ENCODE data around the gene LARGE1.

Gene LARGE1

DNA sequence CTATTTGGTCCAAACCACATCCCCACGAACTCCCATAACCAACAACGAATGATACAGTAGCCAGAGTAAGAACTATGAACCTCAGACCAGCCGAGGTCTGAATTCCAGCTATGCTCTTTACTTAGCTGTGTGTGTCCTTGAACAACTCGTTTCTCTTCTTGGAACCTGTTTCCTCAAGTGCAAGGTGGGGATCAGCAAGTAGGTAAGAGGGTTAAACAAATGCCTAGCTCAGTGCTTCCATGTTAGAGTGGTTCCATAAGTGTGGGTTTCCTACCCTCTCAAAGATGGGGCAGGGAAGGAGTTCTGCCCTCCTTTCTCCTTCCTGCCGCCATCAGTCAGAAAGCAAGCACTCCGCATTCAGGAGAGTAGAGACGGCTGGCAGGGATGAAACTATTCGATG, 578.7 kb downstream of the LARGE1 start:
- Histone ChIP-seq H4K20me1 (ENCODE audit: insufficient read depth, low read length, poor library complexity, severe bottlenecking) (no peaks in the 10 kb centered on the region), H3K4me3 (ENCODE audit: low read length, poor library complexity, severe bottlenecking) (no peak overlapping the region), H3K9me3 (ENCODE audit: insufficient read depth, low read depth, low read length) (peaks cover 5% of the 10 kb centered on the region; the same call in 1 of the 2 replicates), H3K4me2 (ENCODE audit: low read depth, low read length, poor library complexity, severe bottlenecking) (no peak overlapping the region), H3K27me3 (ENCODE audit: insufficient read depth, low read length, poor library complexity, severe bottlenecking) (no peaks in the 10 kb centered on the region), H3K9ac (ENCODE audit: low read depth, low read length, poor library complexity, severe bottlenecking) (no peak overlapping the region), H2AFZ (ENCODE audit: low read length) (no peak overlapping the region), H3K9me2 (replicated peaks; ENCODE audit: low read depth, low read length) (no peaks in the 10 kb centered on the region), H3K36me3 (ENCODE audit: insufficient read depth, low read length) (no peaks in the 10 kb centered on the region), H3K4me1 (ENCODE audit: insufficient read depth, low read length, poor library complexity, severe bottlenecking) (no peaks in the 10 kb centered on the region), H3F3A (ENCODE audit: low read depth) (no peaks in the 10 kb centered on the region), H3K79me2 (ENCODE audit: insufficient read depth, low read length) (no peaks in the 10 kb centered on the region)
- TF ChIP-seq EZH2phosphoT487 (IDR thresholded peaks at IDR 0.05; ENCODE audit: borderline replicate concordance), result no peak
- TF ChIP-seq, protein P1, sequence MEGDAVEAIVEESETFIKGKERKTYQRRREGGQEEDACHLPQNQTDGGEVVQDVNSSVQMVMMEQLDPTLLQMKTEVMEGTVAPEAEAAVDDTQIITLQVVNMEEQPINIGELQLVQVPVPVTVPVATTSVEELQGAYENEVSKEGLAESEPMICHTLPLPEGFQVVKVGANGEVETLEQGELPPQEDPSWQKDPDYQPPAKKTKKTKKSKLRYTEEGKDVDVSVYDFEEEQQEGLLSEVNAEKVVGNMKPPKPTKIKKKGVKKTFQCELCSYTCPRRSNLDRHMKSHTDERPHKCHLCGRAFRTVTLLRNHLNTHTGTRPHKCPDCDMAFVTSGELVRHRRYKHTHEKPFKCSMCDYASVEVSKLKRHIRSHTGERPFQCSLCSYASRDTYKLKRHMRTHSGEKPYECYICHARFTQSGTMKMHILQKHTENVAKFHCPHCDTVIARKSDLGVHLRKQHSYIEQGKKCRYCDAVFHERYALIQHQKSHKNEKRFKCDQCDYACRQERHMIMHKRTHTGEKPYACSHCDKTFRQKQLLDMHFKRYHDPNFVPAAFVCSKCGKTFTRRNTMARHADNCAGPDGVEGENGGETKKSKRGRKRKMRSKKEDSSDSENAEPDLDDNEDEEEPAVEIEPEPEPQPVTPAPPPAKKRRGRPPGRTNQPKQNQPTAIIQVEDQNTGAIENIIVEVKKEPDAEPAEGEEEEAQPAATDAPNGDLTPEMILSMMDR (conservative IDR thresholded peaks at IDR 0.05; ENCODE audit: low read length), result no peak

DNA sequence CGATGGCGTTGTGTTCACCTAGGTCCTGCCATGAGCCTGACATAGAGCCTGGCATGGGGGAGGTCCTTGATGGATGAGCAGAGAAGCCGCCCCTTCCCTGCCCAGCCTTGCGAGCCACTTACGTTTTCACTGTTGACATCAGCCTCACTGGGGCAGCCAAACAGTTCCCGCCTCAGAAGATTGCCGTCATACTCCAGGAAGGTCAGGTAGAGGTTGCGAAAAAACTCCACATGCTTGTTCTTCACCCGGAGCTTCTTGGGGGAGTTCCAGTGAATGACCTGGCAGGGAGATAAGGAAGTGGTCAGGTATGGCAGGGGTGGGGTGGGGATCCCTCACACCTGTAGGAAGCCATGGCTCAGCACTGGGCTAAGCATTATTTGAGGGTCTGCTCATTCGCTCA, 582.8 kb downstream of the LARGE1 start:
- Histone ChIP-seq H3K9me3 (ENCODE audit: insufficient read depth, low read depth, low read length) (peaks cover 5% of the 10 kb centered on the region; the same call in 1 of the 2 replicates), H2AFZ (ENCODE audit: low read length) (no peak overlapping the region), H3K79me2 (ENCODE audit: insufficient read depth, low read length) (no peaks in the 10 kb centered on the region), H3K4me1 (ENCODE audit: insufficient read depth, low read length, poor library complexity, severe bottlenecking) (no peaks in the 10 kb centered on the region), H3K4me2 (ENCODE audit: low read depth, low read length, poor library complexity, severe bottlenecking) (no peak overlapping the region), H3K36me3 (ENCODE audit: insufficient read depth, low read length) (no peaks in the 10 kb centered on the region), H4K20me1 (ENCODE audit: insufficient read depth, low read length, poor library complexity, severe bottlenecking) (no peaks in the 10 kb centered on the region), H3F3A (ENCODE audit: low read depth) (no peaks in the 10 kb centered on the region), H3K27me3 (ENCODE audit: insufficient read depth, low read length, poor library complexity, severe bottlenecking) (no peaks in the 10 kb centered on the region), H3K4me3 (ENCODE audit: low read length, poor library complexity, severe bottlenecking) (no peak overlapping the region), H3K9me2 (replicated peaks; ENCODE audit: low read depth, low read length) (no peaks in the 10 kb centered on the region), H3K9ac (ENCODE audit: low read depth, low read length, poor library complexity, severe bottlenecking) (no peak overlapping the region)
- TF ChIP-seq, protein P1 (conservative IDR thresholded peaks at IDR 0.05; ENCODE audit: low read length), result no peak
- TF ChIP-seq EZH2phosphoT487 (IDR thresholded peaks at IDR 0.05; ENCODE audit: borderline replicate concordance), result no peak

DNA sequence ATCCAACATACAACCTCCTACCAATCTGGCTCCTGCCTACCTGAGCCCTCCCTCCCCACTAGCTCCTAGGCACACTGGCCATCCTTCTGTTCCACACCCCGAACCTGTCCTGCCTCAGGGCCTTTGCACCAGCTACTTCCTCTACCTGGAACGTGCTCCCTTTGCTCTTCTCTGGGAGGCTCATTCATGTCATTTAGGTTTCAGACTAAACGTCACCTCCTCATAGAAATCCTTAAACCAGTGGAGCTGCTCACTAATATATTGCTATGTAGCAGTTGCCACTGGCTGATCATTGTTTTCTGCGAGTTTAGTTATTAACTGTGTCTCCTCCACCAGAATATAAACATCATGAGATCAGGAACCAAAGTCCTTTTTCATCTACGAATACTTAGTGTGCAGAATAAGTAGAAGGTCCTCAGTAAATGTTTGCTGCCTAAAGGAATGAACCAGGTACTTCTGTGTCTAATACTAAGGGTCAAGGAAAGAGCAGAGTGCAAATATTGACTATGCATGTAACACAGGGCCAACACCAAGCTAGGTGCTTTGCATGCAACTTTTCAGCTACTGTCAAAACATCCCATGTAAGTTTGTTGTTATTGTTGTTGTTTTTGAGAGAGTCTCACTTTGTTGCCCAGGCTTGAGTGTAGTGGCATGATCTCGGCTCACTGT, 584.5 kb downstream of the LARGE1 start:
- Histone ChIP-seq H3K4me2 (ENCODE audit: low read depth, low read length, poor library complexity, severe bottlenecking) (no peak overlapping the region), H3K9me2 (replicated peaks; ENCODE audit: low read depth, low read length) (no peaks in the 10 kb centered on the region), H3K9me3 (ENCODE audit: insufficient read depth, low read depth, low read length) (peaks cover 5% of the 10 kb centered on the region; the same call in 1 of the 2 replicates), H3F3A (ENCODE audit: low read depth) (no peaks in the 10 kb centered on the region), H3K27me3 (ENCODE audit: insufficient read depth, low read length, poor library complexity, severe bottlenecking) (no peaks in the 10 kb centered on the region), H3K9ac (ENCODE audit: low read depth, low read length, poor library complexity, severe bottlenecking) (no peak overlapping the region), H4K20me1 (ENCODE audit: insufficient read depth, low read length, poor library complexity, severe bottlenecking) (no peaks in the 10 kb centered on the region), H3K4me3 (ENCODE audit: low read length, poor library complexity, severe bottlenecking) (no peak overlapping the region), H3K4me1 (ENCODE audit: insufficient read depth, low read length, poor library complexity, severe bottlenecking) (no peaks in the 10 kb centered on the region), H3K79me2 (ENCODE audit: insufficient read depth, low read length) (no peaks in the 10 kb centered on the region), H3K36me3 (ENCODE audit: insufficient read depth, low read length) (no peaks in the 10 kb centered on the region), H2AFZ (ENCODE audit: low read length) (no peak overlapping the region)
- TF ChIP-seq, protein P1 (conservative IDR thresholded peaks at IDR 0.05; ENCODE audit: low read length), result no peak
- TF ChIP-seq EZH2phosphoT487 (IDR thresholded peaks at IDR 0.05; ENCODE audit: borderline replicate concordance), result no peak
